Sciatic nerve (tissue), 1 donor: ENCODE measurements around the gene SURF2. TPM values are rescaled to one million over a fixed set of nuclear protein-coding genes. Genes with fewer than 3 reads are reported as not detected.

Experiments used
- total RNA-seq: library from RNA; stranded (reverse); fragmentation: NEBNext Ultra II Directional; extraction: Animal tissue kit (Norgen Biotek cat#: 25700); gene quantifications from one replicate; pipeline ENCODE4 v1.2.1, GENCODE V29; 2021
- donor health status: DM: no; HTN: no; CAD: no.

Gene SURF2
- total RNA-seq, 1 donor from 2014 or later: 13.6 TPM

Other genes with a start within 250 kb of the SURF2 start
- 59.7 TPM for gene RALGDS, start 235.3 kb upstream of the SURF2 start, total RNA-seq
- gene GBGT1, start 192.6 kb upstream of the SURF2 start, total RNA-seq: 23.2 TPM
- not detected for gene OBP2B, start 147.3 kb upstream of the SURF2 start, total RNA-seq
- gene ABO, start 81.3 kb upstream of the SURF2 start, total RNA-seq: 10.9 TPM
- 17.3 TPM for gene SURF6, start 20.4 kb upstream of the SURF2 start, total RNA-seq
- gene MED22, start 8.4 kb upstream of the SURF2 start, total RNA-seq: 36.2 TPM
- 1,196 TPM for gene RPL7A, start 8.3 kb upstream of the SURF2 start, total RNA-seq
- gene SURF1, start 63 bp upstream of the SURF2 start, total RNA-seq: 40.9 TPM
- gene SURF4, start 19.5 kb downstream of the SURF2 start, total RNA-seq: 91.3 TPM
- gene STKLD1, start 19.8 kb downstream of the SURF2 start, total RNA-seq: 2.6 TPM
- 23.8 TPM for gene REXO4, start 61.5 kb downstream of the SURF2 start, total RNA-seq
- gene ADAMTS13, start 65.8 kb downstream of the SURF2 start, total RNA-seq: 4.6 TPM
- gene CACFD1, start 103.4 kb downstream of the SURF2 start, total RNA-seq: 10.1 TPM
- gene SLC2A6, start 122.5 kb downstream of the SURF2 start, total RNA-seq: 3.3 TPM
- gene MYMK, start 168.4 kb downstream of the SURF2 start, total RNA-seq: not detected
- gene ADAMTSL2, start 178.2 kb downstream of the SURF2 start, total RNA-seq: 22.3 TPM